ENCODE results near the gene LAMTOR2. TPM values are rescaled to one million over a fixed set of nuclear protein-coding genes. Genes with fewer than 3 reads are reported as not detected.

The LAMTOR2 gene
- total RNA-seq = 36.4 and 50.7 TPM in 2 replicates

GRCh38 chr1:156054500-156055280, at the start of gene LAMTOR2:
Gene LAMTOR2 (plus strand): TSS chr1:156054782. CDS start chr1:156054890, 108 bp downstream.

DNA sequence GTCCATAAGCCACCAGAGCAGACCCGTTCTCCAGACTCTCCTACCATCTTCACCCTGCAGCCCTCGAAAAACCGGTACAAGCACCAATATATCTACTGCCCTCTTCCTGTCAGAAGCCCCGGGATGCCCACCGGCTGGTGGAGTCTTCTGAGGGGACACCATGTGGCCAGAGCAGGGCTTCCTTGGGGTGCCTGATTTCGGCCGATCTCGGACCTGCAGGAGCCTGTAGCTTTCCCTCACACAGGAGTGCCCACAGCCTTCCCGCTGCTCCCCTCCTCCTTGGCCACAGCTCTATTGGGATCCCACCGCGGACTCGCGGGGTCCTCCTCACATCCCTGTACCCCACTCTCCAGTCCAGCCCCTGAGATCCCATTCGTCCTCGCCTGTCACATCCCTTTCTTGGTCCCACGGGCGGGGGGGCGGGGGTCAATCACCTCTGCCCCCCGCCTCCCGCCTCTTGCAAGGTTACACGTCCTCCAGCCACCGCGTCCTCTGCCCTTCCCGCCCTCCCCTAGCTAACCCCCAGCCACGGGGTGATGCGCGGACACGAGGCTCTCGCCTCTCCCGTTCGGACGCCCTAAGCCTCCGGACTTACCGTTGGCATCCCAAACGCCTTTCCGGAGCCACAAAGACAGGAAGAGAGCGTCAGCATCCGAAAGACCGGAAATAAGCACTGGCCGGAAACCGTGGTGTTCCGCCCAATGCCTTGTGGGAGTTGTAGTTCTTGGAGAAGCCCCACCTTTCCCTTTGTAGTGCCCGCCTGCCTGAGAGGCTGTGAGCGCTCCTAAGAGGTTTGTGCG, 34.1 kb upstream of the LAMTOR2 start, which contains the start of gene SSR2:
SSR2 (minus strand) TSS at position 659 of the 800 bp plus-strand sequence. CDS start 784 bp downstream, outside the sequence.

DNA sequence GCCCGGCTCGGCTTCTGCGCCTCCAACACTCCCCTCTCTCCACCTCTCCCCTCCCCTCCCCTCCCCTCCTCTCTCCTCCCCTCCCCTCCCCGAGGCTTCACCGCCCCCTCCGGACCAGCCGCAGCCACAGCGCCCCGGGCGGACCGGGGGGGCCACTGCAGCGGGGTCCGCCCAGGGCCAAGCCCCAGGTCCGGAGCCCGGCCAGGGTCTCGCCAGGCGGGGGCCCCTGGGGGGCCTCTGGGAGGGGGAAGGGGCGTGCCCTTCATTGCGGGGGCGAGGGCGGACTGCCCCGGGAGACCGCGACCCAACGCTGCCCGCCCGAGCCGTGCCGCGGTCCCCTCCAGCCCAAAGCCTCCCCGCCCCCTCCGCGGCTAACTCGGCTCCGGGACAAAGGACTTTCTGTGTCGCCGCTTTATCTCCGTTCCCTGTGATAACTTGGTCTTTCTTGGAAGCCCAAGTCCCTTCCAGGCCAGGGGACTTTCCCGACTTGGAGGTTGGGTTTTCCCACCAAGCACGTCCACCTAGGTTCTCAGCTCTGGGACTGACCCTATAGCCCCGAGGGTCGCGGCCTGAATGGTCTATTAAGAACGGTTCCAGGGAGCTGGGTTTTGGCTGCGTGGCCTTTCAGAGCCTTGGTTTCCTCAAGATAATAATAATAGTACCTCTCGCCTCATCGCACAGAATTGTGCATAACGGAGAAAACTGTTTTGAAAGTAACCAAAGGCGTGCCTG, 648 bp upstream of the LAMTOR2 start, which contains the start of gene UBQLN4:
UBQLN4 (minus strand) TSS at position 31 of the 732 bp plus-strand sequence. CDS start 97 bp downstream, outside the sequence.

GRCh38 chr1:156060937-156061636, 6.5 kb downstream of the LAMTOR2 start, which contains the start of gene RAB25:
Gene RAB25 (plus strand): TSS chr1:156061160. CDS start chr1:156061401, 241 bp downstream.

GRCh38 chr1:156082309-156083091, 27.9 kb downstream of the LAMTOR2 start, which contains the start of gene MEX3A:
Gene MEX3A (minus strand): TSS chr1:156082465. CDS start chr1:156081998, 467 bp downstream.

Other genes starting within 250 kb of the LAMTOR2 start
- gene GON4L, start 197.6 kb upstream of the LAMTOR2 start, total RNA-seq = 29.0 and 40.9 TPM in 2 replicates
- gene SYT11, start 195.2 kb upstream of the LAMTOR2 start, total RNA-seq = 20.2 and 25.6 TPM in 2 replicates
- gene RIT1, start 143.4 kb upstream of the LAMTOR2 start, total RNA-seq = 16.0 and 16.2 TPM in 2 replicates
- gene KHDC4, start 120.4 kb upstream of the LAMTOR2 start, total RNA-seq = 23.1 and 33.4 TPM in 2 replicates
- gene RXFP4, start 113.1 kb upstream of the LAMTOR2 start, total RNA-seq = not detected in 2 replicates
- gene ARHGEF2, start 76.2 kb upstream of the LAMTOR2 start, total RNA-seq = 100 and 171 TPM in 2 replicates
- 261 and 358 TPM in 2 replicates for gene SSR2, start 33.8 kb upstream of the LAMTOR2 start, total RNA-seq
- 14.3 and 22.5 TPM in 2 replicates for gene UBQLN4, start 984 bp upstream of the LAMTOR2 start, total RNA-seq
- gene RAB25, start 6.4 kb downstream of the LAMTOR2 start, total RNA-seq = not detected in 2 replicates
- gene MEX3A, start 27.7 kb downstream of the LAMTOR2 start, total RNA-seq = 0.73 and 1.2 TPM in 2 replicates
- gene LMNA, start 59.9 kb downstream of the LAMTOR2 start, total RNA-seq = 1,358 and 1,418 TPM in 2 replicates
- gene SEMA4A, start 98.8 kb downstream of the LAMTOR2 start, total RNA-seq = 0.37 and 0.98 TPM in 2 replicates
- 12.1 and 17.0 TPM in 2 replicates for gene SLC25A44, start 139.3 kb downstream of the LAMTOR2 start, total RNA-seq
- gene PMF1, start 158.2 kb downstream of the LAMTOR2 start, total RNA-seq = 26.2 and 37.5 TPM in 2 replicates
- gene BGLAP, start 187.4 kb downstream of the LAMTOR2 start, total RNA-seq = 0.37 and 0.39 TPM in 2 replicates
- 0.37 and 0.59 TPM in 2 replicates for gene PAQR6, start 193.3 kb downstream of the LAMTOR2 start, total RNA-seq
- 27.6 and 44.8 TPM in 2 replicates for gene SMG5, start 228.0 kb downstream of the LAMTOR2 start, total RNA-seq
- gene TMEM79, start 229.5 kb downstream of the LAMTOR2 start, total RNA-seq = 1.5 and 2.3 TPM in 2 replicates
- gene GLMP, start 240.9 kb downstream of the LAMTOR2 start, total RNA-seq = 54.3 and 69.4 TPM in 2 replicates
- 0.39 TPM in 1 of 2 replicates, not detected in the other for gene VHLL, start 244.5 kb downstream of the LAMTOR2 start, total RNA-seq

All from subcutaneous preadipocyte (primary cell).